ENCODE results near the gene PPP4R2. TPM values are rescaled to one million over a fixed set of nuclear protein-coding genes. Genes with fewer than 3 reads are reported as not detected.

Gene PPP4R2
- total RNA-seq, 3 donors from 2014 or later = 71.5 to 77.5 (median 75.3) TPM

GRCh38 chr3:73101881-73102280 lies 105.3 kb downstream of the PPP4R2 start:
- Histone ChIP-seq H3K36me3 (ENCODE audit: low read depth) (no peaks in the 10 kb centered on the region), H3K4me3 (no peak overlapping the region), H3K9me3 (no peaks in the 10 kb centered on the region), H3K4me1 (ENCODE audit: low read depth) (no peaks in the 10 kb centered on the region)
- TF ChIP-seq, protein P1, sequence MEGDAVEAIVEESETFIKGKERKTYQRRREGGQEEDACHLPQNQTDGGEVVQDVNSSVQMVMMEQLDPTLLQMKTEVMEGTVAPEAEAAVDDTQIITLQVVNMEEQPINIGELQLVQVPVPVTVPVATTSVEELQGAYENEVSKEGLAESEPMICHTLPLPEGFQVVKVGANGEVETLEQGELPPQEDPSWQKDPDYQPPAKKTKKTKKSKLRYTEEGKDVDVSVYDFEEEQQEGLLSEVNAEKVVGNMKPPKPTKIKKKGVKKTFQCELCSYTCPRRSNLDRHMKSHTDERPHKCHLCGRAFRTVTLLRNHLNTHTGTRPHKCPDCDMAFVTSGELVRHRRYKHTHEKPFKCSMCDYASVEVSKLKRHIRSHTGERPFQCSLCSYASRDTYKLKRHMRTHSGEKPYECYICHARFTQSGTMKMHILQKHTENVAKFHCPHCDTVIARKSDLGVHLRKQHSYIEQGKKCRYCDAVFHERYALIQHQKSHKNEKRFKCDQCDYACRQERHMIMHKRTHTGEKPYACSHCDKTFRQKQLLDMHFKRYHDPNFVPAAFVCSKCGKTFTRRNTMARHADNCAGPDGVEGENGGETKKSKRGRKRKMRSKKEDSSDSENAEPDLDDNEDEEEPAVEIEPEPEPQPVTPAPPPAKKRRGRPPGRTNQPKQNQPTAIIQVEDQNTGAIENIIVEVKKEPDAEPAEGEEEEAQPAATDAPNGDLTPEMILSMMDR (IDR thresholded peaks at IDR 0.05) = no peak
- intact Hi-C loops (cut with DNase I, micrococcal nuclease) = loop anchor here (5.0 to 10.0 kb wide), 3 partner anchors 330 to 403 kb away; no protein-coding TSS in a partner anchor
- no peak for DNase-seq
- peak; percentile 49 for ATAC-seq

DNA sequence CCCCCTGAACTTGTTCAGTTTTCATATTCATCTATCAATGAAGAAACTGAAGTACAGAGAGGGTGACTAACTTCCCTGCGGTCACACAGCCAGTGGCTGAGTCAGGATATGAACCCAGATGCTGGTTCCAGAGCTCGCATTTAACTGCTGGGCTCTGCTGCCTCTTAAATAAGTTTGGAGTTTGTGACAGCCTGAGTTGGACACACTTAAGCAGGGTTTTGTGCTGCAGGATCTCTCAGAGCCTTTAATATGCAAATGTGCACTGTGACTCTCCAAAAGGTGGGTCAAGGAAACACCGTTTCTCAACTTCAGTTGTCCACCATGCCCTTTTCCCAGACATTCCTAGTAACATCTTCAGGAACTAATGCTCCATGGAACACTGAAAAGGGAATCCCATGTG lies 110.6 kb downstream of the PPP4R2 start:
- intact Hi-C loops (cut with DNase I, micrococcal nuclease) = loop anchor here in 1 of 2 donors (10.0 kb wide), 1 partner anchor 398 kb away; no protein-coding TSS in a partner anchor

DNA sequence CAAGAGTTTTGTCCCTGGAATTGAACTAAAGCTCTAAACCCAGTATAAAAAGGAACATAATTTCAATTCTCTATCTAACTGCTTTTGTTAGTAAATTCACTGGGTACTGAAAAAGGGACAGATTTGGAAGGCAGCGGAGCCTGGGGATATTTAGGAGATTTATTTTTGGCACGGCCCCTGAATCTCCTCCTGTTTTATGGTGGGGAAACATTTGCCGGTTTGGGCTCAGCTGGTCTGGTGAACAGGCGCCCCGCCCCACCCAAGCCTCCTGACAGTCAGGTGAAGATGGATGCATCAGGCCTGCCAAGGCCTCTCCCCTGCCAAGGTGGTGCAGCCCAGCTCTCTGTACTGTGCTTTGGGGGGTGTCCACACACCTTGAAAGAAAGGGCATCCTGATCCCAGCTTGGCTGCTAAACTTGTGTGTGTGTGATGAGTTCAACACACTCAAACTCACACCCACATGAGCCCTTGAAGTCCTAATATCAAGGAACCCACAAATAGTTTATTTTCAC lies 111.1 kb downstream of the PPP4R2 start:
- Histone ChIP-seq H3K4me1 (ENCODE audit: low read depth) (no peaks in the 10 kb centered on the region), H3K9me3 (no peaks in the 10 kb centered on the region), H3K4me3 (no peak overlapping the region), H3K36me3 (ENCODE audit: low read depth) (no peaks in the 10 kb centered on the region)
- TF ChIP-seq, protein P1 (IDR thresholded peaks at IDR 0.05) = no peak
- DNase-seq = no peak
- ATAC-seq = no peak
- intact Hi-C loops (cut with DNase I, micrococcal nuclease) = loop anchor here in 1 of 2 donors (10.0 kb wide), 1 partner anchor 397 kb away; no protein-coding TSS in a partner anchor

More for the DNA sequence above, 110.6 kb downstream of the PPP4R2 start:
- no peaks in the 10 kb centered on the region for H3K36me3 ChIP-seq (ENCODE audit: low read depth)
- H3K4me3 ChIP-seq = no peak overlapping the region
- TF ChIP-seq, protein P1 (IDR thresholded peaks at IDR 0.05) = no peak
- no peaks in the 10 kb centered on the region for H3K4me1 ChIP-seq (ENCODE audit: low read depth)
- ATAC-seq (no peak), DNase-seq (no peak)
- no peaks in the 10 kb centered on the region for H3K9me3 ChIP-seq

GRCh38 chr3:73108750-73109149 lies 112.1 kb downstream of the PPP4R2 start:
- no peak for DNase-seq

GRCh38 chr3:73110530-73110929 lies 113.9 kb downstream of the PPP4R2 start:
- Histone ChIP-seq H3K4me3 (no peak overlapping the region), H3K36me3 (ENCODE audit: low read depth) (no peaks in the 10 kb centered on the region), H3K9me3 (no peaks in the 10 kb centered on the region), H3K4me1 (ENCODE audit: low read depth) (no peaks in the 10 kb centered on the region)
- intact Hi-C loops (cut with DNase I, micrococcal nuclease) = no loop called here
- TF ChIP-seq, protein P1 (IDR thresholded peaks at IDR 0.05) = no peak
- DNase-seq (no peak), ATAC-seq (no peak)

More at GRCh38 chr3:73108750-73109149, 112.1 kb downstream of the PPP4R2 start:
- Histone ChIP-seq H3K9me3 (no peaks in the 10 kb centered on the region), H3K4me3 (no peak overlapping the region), H3K4me1 (ENCODE audit: low read depth) (no peaks in the 10 kb centered on the region), H3K36me3 (ENCODE audit: low read depth) (no peaks in the 10 kb centered on the region)
- TF ChIP-seq, protein P1 (IDR thresholded peaks at IDR 0.05) = no peak
- intact Hi-C loops (cut with DNase I, micrococcal nuclease) = loop anchor here in 1 of 2 donors (10.0 kb wide), 1 partner anchor 396 kb away; no protein-coding TSS in a partner anchor
- ATAC-seq = no peak

Data from mucosa of descending colon (tissue), 3 donors.